Keratinocyte (primary cell): ENCODE results near the gene AGO3. TPM values are rescaled to one million over a fixed set of nuclear protein-coding genes. Genes with fewer than 3 reads are reported as not detected.

ENCODE experiments used
- DNase-seq: peaks from one replicate; pipeline ENCODE4 v3.0.0-alpha.2; 2011; ENCODE audit warnings: low read depth, missing footprints, low spot score
- FAIRE-seq: peaks from 2 replicates; lab custom pipeline; 2011; peaks lifted over from hg19 to GRCh38; lab: Jason Lieb, UNC
- H2AFZ ChIP-seq: 2 replicates; pipeline ENCODE4 v1.6.0; 2012; ENCODE audit warnings: low read length, control low read depth, inconsistent platforms; ENCODE audit not compliant: control insufficient read depth
- H3K27ac ChIP-seq: 2 replicates; pipeline ENCODE4 v1.5.1; 2011; ENCODE audit warnings: low read length; ENCODE audit not compliant: control insufficient read depth, insufficient read depth
- H3K27me3 ChIP-seq: 3 replicates; pipeline ENCODE4 v1.6.0; 2011; ENCODE audit warnings: low read length; ENCODE audit not compliant: control insufficient read depth, insufficient read depth; ENCODE audit errors: extremely low read depth
- H3K36me3 ChIP-seq, 2 experiments: 2 replicates in 1 of 2; 3 replicates in 1 of 2; pipeline ENCODE4 v1.5.1; 2011; ENCODE audit warnings: low read length in 2 of 2, mild to moderate bottlenecking in 1 of 2; ENCODE audit not compliant: control insufficient read depth in 2 of 2, insufficient read depth in 2 of 2; ENCODE audit errors: extremely low read depth in 1 of 2
- H3K4me1 ChIP-seq: 3 replicates; pipeline ENCODE4 v1.5.1; 2011; ENCODE audit warnings: low read length; ENCODE audit not compliant: control insufficient read depth, insufficient read depth; ENCODE audit errors: extremely low read depth
- H3K4me2 ChIP-seq: 3 replicates; pipeline ENCODE4 v1.6.0; 2011; ENCODE audit warnings: low read depth, low read length; ENCODE audit not compliant: control insufficient read depth, insufficient read depth; ENCODE audit errors: extremely low read depth
- H3K4me3 ChIP-seq, 3 experiments: fragments of 200-600 bp in 1 of 3; sonication (generic) in 1 of 3; 2 replicates in 2 of 3; 3 replicates in 1 of 3; pipeline ENCODE4 v1.5.1; 2011 to 2016; ENCODE audit warnings: low read length in 3 of 3, mild to moderate bottlenecking in 3 of 3, control low read depth in 2 of 3, inconsistent platforms in 1 of 3, low read depth in 1 of 3, mixed read lengths in 1 of 3, mixed run types in 1 of 3, moderate library complexity in 1 of 3; ENCODE audit not compliant: control insufficient read depth in 2 of 3, insufficient read depth in 2 of 3; ENCODE audit errors: extremely low read depth in 1 of 3
- H3K79me2 ChIP-seq: 2 replicates; pipeline ENCODE4 v1.6.0; 2012; ENCODE audit warnings: low read length; ENCODE audit not compliant: control insufficient read depth, insufficient read depth
- H3K9ac ChIP-seq: 3 replicates; pipeline ENCODE4 v1.6.0; 2011; ENCODE audit warnings: low read length; ENCODE audit not compliant: control insufficient read depth, insufficient read depth; ENCODE audit errors: extremely low read depth
- H3K9me1 ChIP-seq: 3 replicates; pipeline ENCODE4 v1.6.0; 2011; ENCODE audit warnings: low read length; ENCODE audit not compliant: control insufficient read depth, insufficient read depth; ENCODE audit errors: extremely low read depth
- H3K9me3 ChIP-seq: 2 replicates; pipeline ENCODE4 v1.5.1; 2012; ENCODE audit warnings: low read depth, low read length; ENCODE audit not compliant: control insufficient read depth
- H4K20me1 ChIP-seq: 3 replicates; pipeline ENCODE4 v1.6.0; 2011; ENCODE audit warnings: low read length; ENCODE audit not compliant: control insufficient read depth, insufficient read depth; ENCODE audit errors: extremely low read depth
- EZH2 ChIP-seq: IDR thresholded peaks from one replicate; pipeline ENCODE4 v1.6.1; 2012; ENCODE audit warnings: inconsistent platforms, mild to moderate bottlenecking, low read length, moderate library complexity
- dilution Hi-C: fragments of 300-500 bp; cut with MboI; formaldehyde crosslinking; loops from one replicate; pipeline ENCODE4 v1.7.0; 2020; ENCODE audit warnings: low sequenced_read_pairs; ENCODE audit not compliant: extremely low pct_ligation_motif_present
- polyA plus RNA-seq, 5 experiments: library from polyadenylated mRNA; depleted of rRNA in 3 of 5; stranded (reverse) in 3 of 5; stranded (forward) in 1 of 5; unstranded in 1 of 5; fragments of >200 nt; gene quantifications; 1 replicate in 1 of 5; 2 replicates in 3 of 5; 3 replicates in 1 of 5; pipeline versions ENCODE4 v1.2.1 to v1.2.3, GENCODE V29; 2011 to 2012; ENCODE audit warnings: missing spikeins in 2 of 5, low read depth in 1 of 5, low replicate concordance in 1 of 5
- TF ChIP-seq, protein P1 (sequence below), 3 experiments: IDR thresholded peaks in 1 of 3; conservative IDR thresholded peaks in 1 of 3; optimal IDR thresholded peaks in 1 of 3; 2 replicates in 2 of 3; 3 replicates in 1 of 3; pipeline versions ENCODE3 to v1.5.1; 2011; ENCODE audit warnings: low read length in 3 of 3, mild to moderate bottlenecking in 3 of 3, moderate library complexity in 2 of 3, control low read depth in 1 of 3, inconsistent platforms in 1 of 3; ENCODE audit not compliant: insufficient read depth in 2 of 3; ENCODE audit errors: extremely low read depth in 1 of 3

AGO3 gene
- polyA plus RNA-seq, 1 donor (not counting 4 experiments of a cell fraction or from before 2014, with no cell fraction given) = 14.0 TPM

DNA sequence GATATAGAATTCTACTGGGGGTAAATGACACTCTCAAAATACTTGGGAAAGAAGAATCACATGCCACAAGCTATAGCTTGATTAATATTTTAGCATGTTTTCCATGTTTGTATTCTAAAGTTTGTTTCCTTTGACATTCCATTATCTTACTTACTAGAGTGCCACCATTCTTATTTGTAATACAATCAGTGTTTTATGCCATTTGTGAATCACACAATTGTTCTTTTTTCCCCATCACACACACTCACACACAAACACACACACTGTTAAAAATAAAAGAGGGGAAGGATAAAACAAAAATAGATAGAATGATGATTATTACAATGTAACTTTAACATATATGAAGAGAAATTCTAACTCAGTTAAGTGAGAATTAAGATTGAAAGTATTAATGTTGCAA lies 137.0 kb downstream of the AGO3 start:
- H3K27me3 ChIP-seq = no peaks in the 10 kb centered on the region
- dilution Hi-C loops = no loop called here
- FAIRE-seq (no peak), DNase-seq (no peak)
- H3K4me2 ChIP-seq = no peak overlapping the region
- H3K4me1 ChIP-seq = no peaks in the 10 kb centered on the region
- H3K27ac ChIP-seq = no peak overlapping the region
- H2AFZ ChIP-seq = no peak overlapping the region
- no peaks in the 10 kb centered on the region for H3K36me3 ChIP-seq
- no peaks in the 10 kb centered on the region for H3K79me2 ChIP-seq
- H3K4me3 ChIP-seq = no peak overlapping the region
- no peaks in the 10 kb centered on the region for H4K20me1 ChIP-seq
- no peak overlapping the region for H3K9ac ChIP-seq
- no peaks in the 10 kb centered on the region for H3K9me1 ChIP-seq
- no peaks in the 10 kb centered on the region for H3K9me3 ChIP-seq
- TF ChIP-seq, protein P1, sequence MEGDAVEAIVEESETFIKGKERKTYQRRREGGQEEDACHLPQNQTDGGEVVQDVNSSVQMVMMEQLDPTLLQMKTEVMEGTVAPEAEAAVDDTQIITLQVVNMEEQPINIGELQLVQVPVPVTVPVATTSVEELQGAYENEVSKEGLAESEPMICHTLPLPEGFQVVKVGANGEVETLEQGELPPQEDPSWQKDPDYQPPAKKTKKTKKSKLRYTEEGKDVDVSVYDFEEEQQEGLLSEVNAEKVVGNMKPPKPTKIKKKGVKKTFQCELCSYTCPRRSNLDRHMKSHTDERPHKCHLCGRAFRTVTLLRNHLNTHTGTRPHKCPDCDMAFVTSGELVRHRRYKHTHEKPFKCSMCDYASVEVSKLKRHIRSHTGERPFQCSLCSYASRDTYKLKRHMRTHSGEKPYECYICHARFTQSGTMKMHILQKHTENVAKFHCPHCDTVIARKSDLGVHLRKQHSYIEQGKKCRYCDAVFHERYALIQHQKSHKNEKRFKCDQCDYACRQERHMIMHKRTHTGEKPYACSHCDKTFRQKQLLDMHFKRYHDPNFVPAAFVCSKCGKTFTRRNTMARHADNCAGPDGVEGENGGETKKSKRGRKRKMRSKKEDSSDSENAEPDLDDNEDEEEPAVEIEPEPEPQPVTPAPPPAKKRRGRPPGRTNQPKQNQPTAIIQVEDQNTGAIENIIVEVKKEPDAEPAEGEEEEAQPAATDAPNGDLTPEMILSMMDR (optimal IDR thresholded peaks at IDR 0.05 in 1 of 3, IDR thresholded peaks at IDR 0.05 in 1 of 3, conservative IDR thresholded peaks at IDR 0.05 in 1 of 3; ENCODE audit: extremely low read depth in 1 of 3, insufficient read depth in 2 of 3, low read length in 3 of 3) = no peak
- no peak for TF ChIP-seq EZH2

DNA sequence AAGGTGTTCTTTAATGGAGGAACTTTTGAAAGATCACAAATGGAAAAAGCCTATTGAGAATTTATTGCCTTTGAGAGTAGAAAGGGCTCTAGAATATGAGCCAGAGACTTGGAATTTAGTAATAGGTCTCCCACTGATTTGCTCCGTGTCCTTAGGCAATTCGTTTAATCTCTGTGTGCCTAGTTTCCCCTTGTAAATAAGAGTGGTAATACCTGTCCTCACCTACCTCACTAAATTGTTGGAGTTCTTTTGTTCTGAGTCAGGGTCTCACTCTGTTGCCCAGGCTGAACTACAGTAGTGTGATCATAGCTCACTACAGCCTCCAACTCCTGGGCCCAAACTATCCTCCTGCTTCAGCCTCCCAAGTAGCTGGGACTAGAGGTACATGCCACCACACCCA lies 138.0 kb downstream of the AGO3 start:
- dilution Hi-C loops = no loop called here
- Histone ChIP-seq H3K4me3 (no peak overlapping the region), H4K20me1 (no peaks in the 10 kb centered on the region), H3K36me3 (no peaks in the 10 kb centered on the region), H3K79me2 (no peaks in the 10 kb centered on the region), H3K27me3 (no peaks in the 10 kb centered on the region), H3K9me1 (no peaks in the 10 kb centered on the region), H3K4me2 (no peak overlapping the region), H3K9me3 (no peaks in the 10 kb centered on the region), H3K4me1 (no peaks in the 10 kb centered on the region), H2AFZ (no peak overlapping the region), H3K27ac (no peak overlapping the region), H3K9ac (no peak overlapping the region)
- no peak for TF ChIP-seq EZH2
- TF ChIP-seq, protein P1 (optimal IDR thresholded peaks at IDR 0.05 in 1 of 3, IDR thresholded peaks at IDR 0.05 in 1 of 3, conservative IDR thresholded peaks at IDR 0.05 in 1 of 3; ENCODE audit: extremely low read depth in 1 of 3, insufficient read depth in 2 of 3, low read length in 3 of 3) = no peak
- DNase-seq (no peak), FAIRE-seq (no peak)
